ENCODE results near the gene TMEM126B. TPM values are rescaled to one million over a fixed set of nuclear protein-coding genes. Genes with fewer than 3 reads are reported as not detected.

The TMEM126B gene
- total and polyA plus RNA-seq, 2 donors (not counting 1 experiment from before 2014, with no cell fraction given) = 21.7 to 38.5 TPM

DNA sequence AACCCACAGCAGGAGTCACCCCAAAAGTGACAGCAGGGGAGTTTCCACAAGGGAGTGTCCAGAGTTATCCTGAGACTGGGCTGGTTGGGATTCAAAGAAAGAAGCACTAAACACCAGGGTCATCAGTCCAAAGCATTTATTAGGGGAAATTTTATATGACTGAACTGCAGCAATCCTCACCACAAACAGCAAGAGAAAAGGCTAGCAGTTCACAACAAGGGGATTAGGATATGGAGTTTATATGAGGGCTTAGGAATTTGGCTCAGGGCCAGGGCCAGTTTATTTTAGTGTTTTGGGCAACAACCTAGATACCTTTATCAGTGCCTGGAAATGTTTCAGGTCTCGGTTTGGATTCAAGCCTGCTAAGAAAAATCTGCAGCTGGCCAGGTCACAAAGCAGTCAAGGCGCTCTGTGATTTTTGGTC lies 14.8 kb downstream of the TMEM126B start:
- Mint-ChIP-seq H3K4me3 (no peak overlapping the region), H3K27me3 (peaks cover 28% of the 10 kb centered on the region), H3K9me3 (ENCODE audit: insufficient read depth) (no peaks in the 10 kb centered on the region), H3K4me1 (peaks cover 10% of the 10 kb centered on the region), H3K27ac (no peak overlapping the region)
- H4K20me1 ChIP-seq (ENCODE audit: control insufficient read depth, insufficient read depth, low read length, poor library complexity, severe bottlenecking) = no peaks in the 10 kb centered on the region
- H3K9ac ChIP-seq (ENCODE audit: low read length) = no peak overlapping the region
- peaks cover 0 to 12% (median 4%) of the 10 kb centered on the region in 4 experiments for H3K27me3 ChIP-seq (replicated peaks in 1 of 4; ENCODE audit: control extremely low read depth in 1 of 4, control insufficient read depth in 3 of 4, insufficient read depth in 4 of 4, low read length in 3 of 4)
- intact Hi-C loops (cut with micrococcal nuclease) = no loop called here
- H3K27ac ChIP-seq (ENCODE audit: low read length in 2 of 2) = no peak overlapping the region
- ATAC-seq (ENCODE audit: low read depth) = no peak
- 88% methylated on average over 2 of the region's 2 CpGs for WGBS (ENCODE audit: insufficient coverage)
- TF ChIP-seq EZH2 (IDR thresholded peaks at IDR 0.05; ENCODE audit: borderline replicate concordance, insufficient read depth, low read depth, low read length, poor library complexity, severe bottlenecking) = no peak
- TF ChIP-seq, protein P1, sequence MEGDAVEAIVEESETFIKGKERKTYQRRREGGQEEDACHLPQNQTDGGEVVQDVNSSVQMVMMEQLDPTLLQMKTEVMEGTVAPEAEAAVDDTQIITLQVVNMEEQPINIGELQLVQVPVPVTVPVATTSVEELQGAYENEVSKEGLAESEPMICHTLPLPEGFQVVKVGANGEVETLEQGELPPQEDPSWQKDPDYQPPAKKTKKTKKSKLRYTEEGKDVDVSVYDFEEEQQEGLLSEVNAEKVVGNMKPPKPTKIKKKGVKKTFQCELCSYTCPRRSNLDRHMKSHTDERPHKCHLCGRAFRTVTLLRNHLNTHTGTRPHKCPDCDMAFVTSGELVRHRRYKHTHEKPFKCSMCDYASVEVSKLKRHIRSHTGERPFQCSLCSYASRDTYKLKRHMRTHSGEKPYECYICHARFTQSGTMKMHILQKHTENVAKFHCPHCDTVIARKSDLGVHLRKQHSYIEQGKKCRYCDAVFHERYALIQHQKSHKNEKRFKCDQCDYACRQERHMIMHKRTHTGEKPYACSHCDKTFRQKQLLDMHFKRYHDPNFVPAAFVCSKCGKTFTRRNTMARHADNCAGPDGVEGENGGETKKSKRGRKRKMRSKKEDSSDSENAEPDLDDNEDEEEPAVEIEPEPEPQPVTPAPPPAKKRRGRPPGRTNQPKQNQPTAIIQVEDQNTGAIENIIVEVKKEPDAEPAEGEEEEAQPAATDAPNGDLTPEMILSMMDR (IDR thresholded peaks at IDR 0.05) = no peak
- H3K36me3 ChIP-seq (replicated peaks in 1 of 2; ENCODE audit: control extremely low read depth in 1 of 2, control insufficient read depth in 1 of 2, extremely low read depth in 1 of 2, insufficient read depth in 2 of 2, low read length in 1 of 2) = no peaks in the 10 kb centered on the region
- H2AFZ ChIP-seq (ENCODE audit: insufficient read depth, low read depth, low read length, poor library complexity, severe bottlenecking) = no peak overlapping the region
- DNase-seq = no peak
- no peak overlapping the region for H3K4me3 ChIP-seq (ENCODE audit: control extremely low read depth in 1 of 5, extremely low read depth in 1 of 5, insufficient read depth in 1 of 5, low read depth in 2 of 5, low read length in 4 of 5)
- no peak overlapping the region for H3K4me2 ChIP-seq (replicated peaks; ENCODE audit: low read depth, low read length, poor library complexity, severe bottlenecking)
- ChIA-PET CTCF (no interaction called here), POLR2A (no interaction called here)
- H3K79me2 ChIP-seq (ENCODE audit: control insufficient read depth, insufficient read depth, low read length) = peaks cover 16% of the 10 kb centered on the region
- H3K9me3 ChIP-seq (ENCODE audit: control extremely low read depth in 1 of 3, control insufficient read depth in 2 of 3, insufficient read depth in 1 of 3, low read length in 2 of 3) = no peaks in the 10 kb centered on the region
- H3K4me1 ChIP-seq (ENCODE audit: control insufficient read depth in 2 of 2, insufficient read depth in 2 of 2, low read length in 2 of 2) = peaks cover 7 to 9% of the 10 kb centered on the region in 2 donors

DNA sequence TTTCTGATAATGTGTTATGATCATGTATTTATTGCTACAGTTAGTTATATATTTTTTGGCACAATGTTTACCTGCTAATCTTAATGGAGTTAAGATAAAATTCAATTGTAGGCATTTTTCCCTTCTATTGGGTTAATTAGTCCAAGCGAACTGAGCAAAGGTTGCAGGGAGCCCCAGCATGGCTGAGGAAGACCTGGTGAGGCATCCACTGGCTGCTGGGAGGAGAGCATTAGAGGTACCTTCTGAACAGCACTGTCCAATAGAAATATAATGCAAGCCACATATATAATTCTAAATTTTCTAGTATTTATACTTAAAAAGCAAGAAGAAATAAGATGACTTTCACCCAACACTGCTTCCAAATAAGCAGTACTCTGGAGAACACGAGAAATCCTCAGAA lies 18.7 kb downstream of the TMEM126B start:
- TF ChIP-seq, protein P1 (IDR thresholded peaks at IDR 0.05) = no peak
- no peak for TF ChIP-seq EZH2 (IDR thresholded peaks at IDR 0.05; ENCODE audit: borderline replicate concordance, insufficient read depth, low read depth, low read length, poor library complexity, severe bottlenecking)
- H3K79me2 ChIP-seq (ENCODE audit: control insufficient read depth, insufficient read depth, low read length) = peaks cover 30% of the 10 kb centered on the region
- H3K9me3 ChIP-seq (ENCODE audit: control extremely low read depth in 1 of 3, control insufficient read depth in 2 of 3, insufficient read depth in 1 of 3, low read length in 2 of 3) = no peaks in the 10 kb centered on the region
- peak overlapping the region; percentile 79 to 87 (median 85) for H3K4me3 ChIP-seq (ENCODE audit: control extremely low read depth in 1 of 5, extremely low read depth in 1 of 5, insufficient read depth in 1 of 5, low read depth in 2 of 5, low read length in 4 of 5)
- H3K9ac ChIP-seq (ENCODE audit: low read length) = peak overlapping the region; percentile 86
- H3K4me2 ChIP-seq (replicated peaks; ENCODE audit: low read depth, low read length, poor library complexity, severe bottlenecking) = peak overlapping the region; percentile 81
- peaks cover 0 to 9% of the 10 kb centered on the region in 2 experiments for H3K36me3 ChIP-seq (replicated peaks in 1 of 2; ENCODE audit: control extremely low read depth in 1 of 2, control insufficient read depth in 1 of 2, extremely low read depth in 1 of 2, insufficient read depth in 2 of 2, low read length in 1 of 2)
- CTCF ChIA-PET = interaction anchor here (1.3 to 2.3 kb wide), 2 partner anchors 18 to 19 kb away, joined by 7 to 8 read pairs; partner anchors contain the start of genes CREBZF and TMEM126B
- POLR2A ChIA-PET = interaction anchor here (1.3 to 2.4 kb wide), 3 partner anchors 9 to 20 kb away, joined by 5 to 20 read pairs (median 8); partner anchors contain the start of genes CREBZF, DLG2 and TMEM126B
- no peaks in the 10 kb centered on the region for H4K20me1 ChIP-seq (ENCODE audit: control insufficient read depth, insufficient read depth, low read length, poor library complexity, severe bottlenecking)
- Mint-ChIP-seq H3K27ac (peak overlapping the region; percentile 93), H3K9me3 (ENCODE audit: insufficient read depth) (no peaks in the 10 kb centered on the region), H3K4me1 (peaks cover 18% of the 10 kb centered on the region), H3K27me3 (peaks cover 20% of the 10 kb centered on the region), H3K4me3 (peak overlapping the region; percentile 89)
- H3K4me1 ChIP-seq (ENCODE audit: control insufficient read depth in 2 of 2, insufficient read depth in 2 of 2, low read length in 2 of 2) = peaks cover 12 to 13% of the 10 kb centered on the region in 2 donors
- peak overlapping the region; percentile 71 to 91 for H3K27ac ChIP-seq (ENCODE audit: low read length in 2 of 2)
- DNase-seq (no peak), ATAC-seq (ENCODE audit: low read depth) (no peak)
- intact Hi-C loops (cut with micrococcal nuclease) = loop anchor here (1.0 to 5.0 kb wide), 5 partner anchors 18 to 1390 kb away; partner anchors contain the start of genes CREBZF, HIKESHI, PICALM and TMEM126B
- peaks cover 0 to 12% (median 4%) of the 10 kb centered on the region in 4 experiments for H3K27me3 ChIP-seq (replicated peaks in 1 of 4; ENCODE audit: control extremely low read depth in 1 of 4, control insufficient read depth in 3 of 4, insufficient read depth in 4 of 4, low read length in 3 of 4)
- no CpG with 5 or more reads among the region's 2 CpGs for WGBS (ENCODE audit: insufficient coverage)
- H2AFZ ChIP-seq (ENCODE audit: insufficient read depth, low read depth, low read length, poor library complexity, severe bottlenecking) = peak overlapping the region; percentile 91

Data from B cell (primary cell).